ENCODE data around the gene MICAL2. TPM values are rescaled to one million over a fixed set of nuclear protein-coding genes. Genes with fewer than 3 reads are reported as not detected.

The MICAL2 gene
- total and polyA plus RNA-seq, 2 donors (not counting 3 experiments of a cell fraction or from before 2014, with no cell fraction given): 67.6 to 200 TPM

DNA sequence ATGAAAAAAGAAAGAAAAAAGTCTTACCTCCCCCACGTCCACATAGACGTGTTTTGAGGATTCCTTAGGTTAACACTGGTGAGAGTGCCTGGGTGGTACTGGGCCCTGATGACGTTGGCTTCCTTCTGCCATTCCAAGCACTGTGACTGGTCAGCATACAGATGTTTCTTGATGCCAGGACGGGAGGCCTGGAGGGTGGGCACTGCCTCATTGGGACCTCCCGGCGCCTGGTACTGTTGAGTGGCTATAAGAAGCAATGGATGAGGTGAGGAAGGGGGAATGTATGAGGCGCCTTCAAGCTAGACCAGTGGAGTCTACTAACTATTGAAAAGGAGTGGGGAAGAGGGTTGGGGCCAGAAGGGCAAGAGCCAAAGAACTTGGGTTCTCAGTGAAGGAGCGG, 45.3 kb downstream of the MICAL2 start:
- Histone ChIP-seq H3K9me1 (replicated peaks; ENCODE audit: control insufficient read depth, extremely low read depth, insufficient read depth, low read length) (no peaks in the 10 kb centered on the region), H3K27me3 (ENCODE audit: control insufficient read depth in 2 of 2, insufficient read depth in 2 of 2, low read length in 2 of 2) (no peaks in the 10 kb centered on the region), H2AFZ (ENCODE audit: low read depth, low read length) (no peak overlapping the region), H3K9me3 (replicated peaks; ENCODE audit: control insufficient read depth, insufficient read depth, low read length) (no peaks in the 10 kb centered on the region), H3K4me2 (ENCODE audit: insufficient read depth, low read length) (no peak overlapping the region), H3K36me3 (ENCODE audit: control insufficient read depth in 2 of 2, extremely low read depth in 1 of 2, insufficient read depth in 2 of 2, low read length in 2 of 2) (peaks cover 5% of the 10 kb centered on the region in 2 experiments), H3K4me1 (ENCODE audit: control insufficient read depth, extremely low read depth, insufficient read depth, low read length) (peaks cover 19% of the 10 kb centered on the region), H3K27ac (ENCODE audit: insufficient read depth, low read depth, low read length) (no peak overlapping the region), H3K79me2 (ENCODE audit: control insufficient read depth, insufficient read depth, low read length) (peaks cover 11% of the 10 kb centered on the region), H3K9ac (replicated peaks; ENCODE audit: extremely low read depth, insufficient read depth, low read length) (no peak overlapping the region), H3K4me3 (replicated peaks in 1 of 3; ENCODE audit: insufficient read depth in 1 of 3, low read depth in 1 of 3, low read length in 3 of 3) (no peak overlapping the region), H4K20me1 (replicated peaks; ENCODE audit: control insufficient read depth, extremely low read depth, insufficient read depth, low read length) (no peaks in the 10 kb centered on the region)
- ChIA-PET CTCF (no interaction called here), POLR2A (no interaction called here)
- FAIRE-seq: no peak
- intact Hi-C loops (cut with micrococcal nuclease): no loop called here
- dilution Hi-C loops (cut with MboI; ENCODE audit: extremely low pct_ligation_motif_present, low sequenced_read_pairs): no loop called here
- DNase-seq (ENCODE audit: low read depth, low spot score): no peak
- TF ChIP-seq GATA2 (IDR thresholded peaks at IDR 0.05; ENCODE audit: insufficient read depth, insufficient read length, low read depth, low read length): no peak
- TF ChIP-seq JUN (IDR thresholded peaks at IDR 0.05; ENCODE audit: borderline replicate concordance, insufficient read depth, insufficient read length, low read depth): no peak
- TF ChIP-seq, protein P1, sequence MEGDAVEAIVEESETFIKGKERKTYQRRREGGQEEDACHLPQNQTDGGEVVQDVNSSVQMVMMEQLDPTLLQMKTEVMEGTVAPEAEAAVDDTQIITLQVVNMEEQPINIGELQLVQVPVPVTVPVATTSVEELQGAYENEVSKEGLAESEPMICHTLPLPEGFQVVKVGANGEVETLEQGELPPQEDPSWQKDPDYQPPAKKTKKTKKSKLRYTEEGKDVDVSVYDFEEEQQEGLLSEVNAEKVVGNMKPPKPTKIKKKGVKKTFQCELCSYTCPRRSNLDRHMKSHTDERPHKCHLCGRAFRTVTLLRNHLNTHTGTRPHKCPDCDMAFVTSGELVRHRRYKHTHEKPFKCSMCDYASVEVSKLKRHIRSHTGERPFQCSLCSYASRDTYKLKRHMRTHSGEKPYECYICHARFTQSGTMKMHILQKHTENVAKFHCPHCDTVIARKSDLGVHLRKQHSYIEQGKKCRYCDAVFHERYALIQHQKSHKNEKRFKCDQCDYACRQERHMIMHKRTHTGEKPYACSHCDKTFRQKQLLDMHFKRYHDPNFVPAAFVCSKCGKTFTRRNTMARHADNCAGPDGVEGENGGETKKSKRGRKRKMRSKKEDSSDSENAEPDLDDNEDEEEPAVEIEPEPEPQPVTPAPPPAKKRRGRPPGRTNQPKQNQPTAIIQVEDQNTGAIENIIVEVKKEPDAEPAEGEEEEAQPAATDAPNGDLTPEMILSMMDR (IDR thresholded peaks at IDR 0.05; ENCODE audit: extremely low read depth in 1 of 2, insufficient read depth in 1 of 2, low read depth in 1 of 2, low read length in 2 of 2): no peak
- no peak for TF ChIP-seq POLR2A (IDR thresholded peaks at IDR 0.05; ENCODE audit: low read depth, low read length)
- TF ChIP-seq FOS (IDR thresholded peaks at IDR 0.05; ENCODE audit: borderline replicate concordance, insufficient read depth, low read length): no peak
- TF ChIP-seq POLR2AphosphoS5 (IDR thresholded peaks at IDR 0.05; ENCODE audit: insufficient read depth, low read depth, low read length): no peak
- TF ChIP-seq, protein P2, sequence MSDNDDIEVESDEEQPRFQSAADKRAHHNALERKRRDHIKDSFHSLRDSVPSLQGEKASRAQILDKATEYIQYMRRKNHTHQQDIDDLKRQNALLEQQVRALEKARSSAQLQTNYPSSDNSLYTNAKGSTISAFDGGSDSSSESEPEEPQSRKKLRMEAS (IDR thresholded peaks at IDR 0.05; ENCODE audit: insufficient read depth, insufficient read length): no peak
- TF ChIP-seq MYC (IDR thresholded peaks at IDR 0.05; ENCODE audit: low read depth, low read length): no peak
- no peak for TF ChIP-seq EZH2 (IDR thresholded peaks at IDR 0.05; ENCODE audit: borderline replicate concordance, low read depth, low read length, severe bottlenecking)
- BruUV-seq (replicated peaks): no TSS peak

Measured in endothelial cell of umbilical vein (primary cell).